Inflammatory macrophage (primary cell): Measurements from ENCODE around the gene ZBTB25.

Source experiments
- DNase-seq, 2 donors: peaks; one replicate each; pipeline ENCODE4 v3.0.0-alpha.2; 2020 to 2022

Gene ZBTB25

DNA sequence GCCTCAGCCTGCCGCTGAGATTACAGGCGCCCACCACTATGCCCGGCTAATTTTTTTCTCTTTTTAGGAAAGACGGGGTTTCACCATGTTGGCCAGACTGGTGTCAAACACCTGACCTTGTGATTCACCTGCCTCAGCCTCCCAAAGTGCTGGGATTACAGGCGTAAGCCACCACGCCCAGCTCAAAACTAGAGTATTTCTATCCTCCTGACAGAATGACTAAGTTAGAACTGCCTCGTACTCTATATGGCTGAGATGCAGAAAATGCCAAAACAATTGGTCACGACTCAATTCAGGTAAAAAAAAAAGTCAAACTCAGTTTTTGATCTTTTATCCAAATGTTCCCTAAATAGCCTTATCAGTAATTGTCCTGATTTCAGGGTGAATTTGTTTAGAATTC, 27.2 kb downstream of the ZBTB25 start:
- DNase-seq, result no peak

DNA sequence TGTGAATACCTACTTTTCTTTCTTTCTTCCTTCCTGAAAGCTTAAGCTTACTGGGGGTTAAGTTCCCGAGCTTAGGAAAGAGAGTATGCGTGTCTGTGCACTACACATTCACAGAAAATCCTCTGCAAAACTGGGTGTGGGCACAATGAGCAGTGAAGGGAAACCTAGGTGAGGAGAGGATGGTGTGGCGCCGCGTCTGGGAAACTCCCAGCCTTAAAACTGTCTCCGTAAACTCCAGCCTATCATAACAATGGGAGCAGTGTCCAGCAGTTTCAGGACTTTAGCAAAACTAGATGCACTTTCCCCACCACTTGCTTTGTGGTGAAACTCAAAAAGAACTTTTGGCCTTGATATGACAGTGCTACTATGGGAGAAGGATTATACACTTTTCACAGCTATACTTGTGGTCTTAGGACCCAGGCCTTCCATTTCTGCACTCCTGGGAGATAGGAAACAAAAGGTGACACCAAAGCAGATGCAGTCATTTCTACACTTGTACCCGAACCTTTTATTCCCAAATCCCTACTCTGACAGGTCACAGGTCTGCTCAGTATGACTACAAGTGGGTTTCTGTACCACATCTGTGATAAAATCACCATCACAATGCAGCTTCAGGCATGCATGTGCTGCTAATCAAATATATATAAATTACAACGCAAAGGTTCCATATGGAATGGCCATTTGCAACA, 27.9 kb downstream of the ZBTB25 start:
- DNase-seq, result no peak

DNA sequence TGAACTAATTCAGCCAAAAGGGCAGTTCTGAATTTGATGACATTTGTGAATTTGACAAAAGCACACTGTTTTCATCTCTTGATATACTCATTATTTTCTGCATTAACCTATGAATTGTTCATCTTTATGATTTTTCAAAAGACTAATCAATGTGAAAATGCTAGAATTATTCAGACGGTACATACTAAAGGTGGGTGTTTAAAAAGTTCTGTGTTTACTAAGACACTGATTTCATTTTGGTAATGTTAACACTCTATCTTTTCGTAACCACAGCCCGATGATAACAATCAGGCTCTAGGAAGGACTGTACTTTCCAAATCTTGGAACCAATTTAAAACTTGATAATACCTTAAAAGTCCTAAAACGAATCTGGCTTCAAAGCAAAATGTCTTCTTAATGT, 28.9 kb downstream of the ZBTB25 start:
- no peak for DNase-seq

DNA sequence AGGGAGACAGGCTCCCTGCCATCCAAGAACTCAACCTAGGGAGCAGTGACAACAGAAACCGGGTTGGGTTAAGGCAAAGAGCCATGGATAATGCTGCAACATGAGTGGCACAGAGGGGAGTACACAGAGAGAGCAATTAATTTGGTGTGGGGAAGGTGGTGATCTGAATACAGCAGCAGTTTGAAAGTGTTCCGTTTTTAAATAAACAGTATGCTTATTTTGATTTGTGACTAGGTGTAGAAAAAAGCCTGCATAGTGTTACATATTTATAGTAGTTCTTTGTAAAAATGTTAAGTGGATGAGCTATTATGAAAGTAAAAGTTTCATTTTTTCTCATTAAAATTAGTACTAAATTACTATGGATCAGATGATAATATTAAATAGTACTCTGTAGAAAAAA, 29.6 kb downstream of the ZBTB25 start:
- DNase-seq, result no peak

DNA sequence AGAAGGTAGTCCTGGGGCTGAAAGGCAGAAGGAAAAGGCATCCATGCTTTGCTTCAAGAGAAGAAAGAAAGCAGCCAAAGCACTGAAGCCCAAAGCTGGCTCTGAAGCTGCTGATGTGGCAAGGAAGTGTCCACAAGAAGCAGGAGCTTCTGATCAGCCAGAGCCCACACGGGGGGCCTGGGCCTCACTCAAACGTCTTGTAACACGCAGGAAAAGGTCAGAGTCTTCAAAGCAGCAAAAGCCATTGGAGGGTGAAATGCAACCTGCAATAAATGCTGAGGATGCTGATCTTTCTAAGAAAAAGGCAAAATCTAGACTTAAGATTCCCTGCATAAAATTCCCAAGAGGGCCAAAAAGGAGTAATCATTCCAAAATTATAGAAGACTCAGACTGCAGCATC, 35.2 kb downstream of the ZBTB25 start:
- no peak for DNase-seq

DNA sequence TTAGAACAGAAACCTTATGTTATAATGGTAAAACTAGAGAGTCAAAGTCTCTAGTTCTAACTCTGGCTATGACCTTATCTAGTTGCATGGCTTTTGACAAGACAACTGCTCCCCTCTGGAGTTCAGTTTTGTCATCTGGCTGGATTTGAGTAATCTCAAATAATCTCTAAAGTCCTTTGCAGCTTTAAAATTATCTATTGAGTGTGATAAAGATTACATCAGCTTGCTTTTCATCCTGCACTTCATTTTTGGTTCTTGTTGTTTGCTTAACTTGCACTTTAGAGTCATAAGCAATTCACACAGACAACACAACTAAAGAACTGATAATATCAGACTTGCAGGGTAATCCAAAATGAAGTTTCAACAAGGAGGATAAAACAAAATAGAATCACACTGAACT, 36.1 kb downstream of the ZBTB25 start:
- no peak for DNase-seq

DNA sequence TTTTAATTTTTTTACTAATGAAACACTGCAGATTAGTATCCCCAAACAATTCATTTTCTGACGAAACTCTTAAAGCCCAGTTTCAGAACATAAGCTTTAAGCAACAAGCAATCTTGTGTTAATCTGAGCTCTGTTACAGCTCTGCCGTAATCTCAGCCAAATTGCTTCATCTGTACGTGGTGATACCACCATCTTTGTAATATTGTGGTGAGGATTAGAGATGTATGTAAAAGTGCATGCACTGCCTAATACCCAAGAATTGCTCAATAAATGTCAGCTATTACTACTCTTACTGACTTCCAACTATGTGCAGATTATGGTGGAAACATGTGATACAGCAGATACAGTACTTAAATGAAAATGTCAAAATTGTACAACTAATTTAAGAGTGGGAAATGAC, 36.5 kb downstream of the ZBTB25 start:
- peak; percentile 70 to 93 for DNase-seq

DNA sequence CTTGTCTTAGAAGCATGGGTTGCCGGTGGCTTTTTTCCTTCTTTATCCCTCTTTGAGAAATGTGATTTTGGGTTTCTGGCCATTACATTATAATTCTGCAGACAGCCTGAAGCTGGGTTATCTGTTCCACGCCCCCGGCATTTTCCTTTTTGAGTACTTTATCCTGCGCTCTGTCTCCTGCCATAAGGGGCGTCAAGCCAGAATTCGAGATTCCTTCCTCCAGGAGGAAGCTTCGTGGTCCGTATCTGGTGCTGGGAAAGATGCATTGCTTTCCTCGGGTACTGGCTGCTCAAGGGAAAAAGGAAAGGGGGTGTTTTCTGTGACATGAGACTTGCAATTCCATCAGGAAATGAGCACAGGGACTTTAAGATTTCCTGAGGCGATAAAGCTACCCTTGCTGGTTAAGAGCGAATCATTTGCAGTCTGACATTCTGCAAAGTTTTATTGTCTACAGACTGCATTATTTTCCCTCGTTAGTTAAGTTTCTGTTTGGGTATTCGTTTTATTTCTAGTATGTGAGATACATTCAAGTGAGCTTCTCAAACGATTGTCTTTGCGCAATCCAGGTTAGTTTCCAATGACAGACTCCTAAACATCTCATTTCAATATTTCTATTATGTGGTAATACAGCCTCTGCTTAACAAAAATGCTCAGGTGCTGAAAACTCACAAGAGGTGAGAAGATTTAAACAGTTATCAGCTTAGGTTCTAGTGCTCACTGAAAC, 37.6 kb downstream of the ZBTB25 start:
- no peak for DNase-seq

DNA sequence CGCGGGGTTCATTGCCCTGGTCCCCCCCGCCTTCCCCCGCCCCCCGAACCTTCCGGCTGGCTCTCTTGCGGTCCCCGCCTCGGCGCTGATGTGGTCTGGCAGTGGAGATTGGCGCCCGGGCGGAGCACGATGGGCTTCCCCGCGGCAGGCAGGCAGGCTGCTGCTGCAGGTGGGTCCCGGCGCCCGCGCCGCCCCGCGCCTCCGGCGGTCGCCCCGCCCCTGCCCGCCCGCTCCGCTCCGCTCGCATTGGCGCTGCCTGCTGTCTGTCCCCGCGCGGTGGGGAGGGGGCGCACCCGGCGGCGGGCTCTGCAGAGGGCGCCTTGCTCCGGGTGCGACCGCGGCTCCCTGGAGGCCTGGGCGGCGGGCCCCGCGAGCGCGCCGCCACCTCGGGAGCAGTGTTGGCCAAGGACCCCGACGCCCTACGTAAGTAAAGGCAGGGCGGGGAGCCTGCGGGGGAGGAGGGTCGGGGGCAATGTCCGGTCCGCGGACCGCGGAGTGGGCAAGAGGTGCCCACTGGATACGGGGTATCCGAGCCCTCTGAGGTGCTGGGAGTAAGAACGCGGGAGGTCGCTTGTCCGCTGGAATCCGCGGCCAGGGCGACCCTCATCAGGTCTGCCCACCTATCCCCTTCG, 38.3 kb downstream of the ZBTB25 start, which contains the start of gene AKAP5:
Gene AKAP5 (plus strand): TSS at position 309 of the 632 bp plus-strand sequence. CDS start 2,896 bp downstream, outside the sequence.
- no peak for DNase-seq

DNA sequence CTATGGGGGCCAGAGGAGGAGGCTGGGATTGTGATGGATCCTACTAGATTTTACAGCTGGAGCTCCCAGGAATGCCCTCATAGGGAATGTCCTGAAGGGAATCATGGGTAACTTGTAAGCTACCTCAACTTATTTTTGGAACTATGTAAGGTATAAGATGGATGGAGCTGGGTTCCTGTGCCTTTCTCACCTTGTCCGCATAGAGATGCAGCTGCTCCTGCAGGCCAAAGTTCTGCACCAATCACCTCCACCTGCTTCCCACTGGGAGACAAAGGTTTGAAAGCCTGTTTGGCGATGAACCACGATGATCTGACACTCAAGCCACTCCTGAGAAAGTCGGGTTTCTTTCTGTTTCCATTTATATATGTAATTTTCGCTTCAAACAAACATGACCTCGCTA, 39.0 kb downstream of the ZBTB25 start:
- no peak for DNase-seq

DNA sequence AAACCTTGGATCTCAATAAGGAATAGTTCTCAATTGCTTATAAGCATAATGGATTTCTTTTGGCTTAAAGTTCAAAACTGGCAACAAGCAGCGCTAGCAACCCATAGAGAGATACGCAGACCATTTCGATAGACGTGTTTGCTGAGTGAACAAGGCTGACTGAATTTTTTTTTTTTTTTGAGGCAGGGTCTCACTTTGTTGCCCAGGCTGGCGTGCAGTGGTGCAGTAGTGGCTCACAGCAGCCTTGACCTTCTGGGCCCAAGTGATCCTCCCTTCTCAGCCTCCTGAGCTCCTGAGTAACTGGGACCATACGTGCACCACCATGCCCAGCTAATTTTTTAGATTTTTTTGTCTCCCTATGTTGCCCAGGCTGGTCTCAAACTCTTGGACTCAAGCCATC, 39.8 kb downstream of the ZBTB25 start:
- DNase-seq, result no peak

DNA sequence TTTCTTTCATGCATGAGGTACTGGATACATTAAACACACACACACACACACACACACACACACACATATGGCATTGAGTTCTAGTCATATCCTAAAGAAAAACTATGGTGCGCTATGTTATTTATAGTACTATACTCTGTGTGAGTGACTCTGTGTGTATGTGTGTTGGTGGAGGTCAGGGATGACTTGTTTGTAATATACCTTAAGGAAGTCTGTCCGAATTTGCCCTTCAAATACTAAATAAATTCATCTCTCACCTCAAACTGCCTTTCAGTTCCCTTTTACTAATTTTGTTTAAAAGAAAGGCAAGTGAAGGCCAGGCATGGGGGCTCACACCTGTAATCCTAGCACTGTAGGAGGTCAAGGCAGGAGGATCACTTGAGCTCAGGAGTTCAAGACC, 40.4 kb downstream of the ZBTB25 start:
- DNase-seq, result no peak

DNA sequence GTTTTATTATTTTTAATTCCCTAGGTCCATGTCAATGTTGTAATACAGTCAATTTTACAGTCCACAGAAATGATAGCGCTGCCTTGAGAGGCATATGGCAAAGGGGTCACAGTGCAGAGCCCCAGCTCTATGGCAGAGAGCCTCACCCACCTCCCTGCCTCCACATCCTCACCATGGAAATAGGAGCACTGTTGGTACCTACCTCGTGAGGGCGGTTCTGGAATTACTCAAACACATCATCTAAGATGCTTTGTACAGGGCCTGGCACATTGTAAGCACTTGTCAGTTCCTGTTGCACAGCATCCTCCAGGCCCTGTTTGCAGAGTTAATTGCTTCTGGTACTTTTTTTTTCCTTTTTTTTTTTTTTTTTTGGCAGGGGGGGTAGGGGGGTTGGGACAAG, 42.4 kb downstream of the ZBTB25 start:
- DNase-seq, result no peak

DNA sequence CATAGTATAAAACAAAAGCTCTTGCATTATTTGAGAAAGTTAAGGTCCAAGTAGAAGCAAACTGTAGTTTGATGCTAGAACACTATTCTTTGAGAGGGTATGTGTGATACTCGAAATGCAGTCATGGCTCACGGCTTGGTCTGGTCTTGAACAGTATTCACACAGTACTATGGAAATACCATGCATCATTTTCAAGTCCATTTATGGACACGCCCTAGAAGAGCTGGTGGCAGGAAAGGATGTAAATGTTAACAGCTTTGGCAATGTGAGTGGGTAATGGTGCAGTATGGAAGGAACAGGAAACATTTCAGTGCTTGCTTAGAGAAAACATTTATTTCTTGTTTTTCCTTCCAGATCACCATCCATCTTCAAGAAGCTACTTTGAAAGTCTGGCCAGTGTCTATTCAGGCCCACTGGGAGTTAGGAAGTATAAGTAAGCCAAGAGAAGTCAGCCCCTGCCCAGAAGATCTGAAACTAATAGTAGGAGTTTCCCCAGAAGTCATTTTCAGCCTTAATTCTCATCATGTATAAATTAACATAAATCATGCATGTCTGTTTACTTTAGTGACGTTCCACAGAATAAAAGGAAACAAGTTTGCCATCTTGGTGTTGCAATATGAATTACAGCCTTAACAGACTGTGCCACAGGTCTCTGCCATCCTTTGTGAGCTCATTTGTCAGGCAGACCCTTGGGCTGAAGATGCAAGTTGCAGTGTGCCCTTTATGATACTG, 44.1 kb downstream of the ZBTB25 start:
- no peak for DNase-seq

DNA sequence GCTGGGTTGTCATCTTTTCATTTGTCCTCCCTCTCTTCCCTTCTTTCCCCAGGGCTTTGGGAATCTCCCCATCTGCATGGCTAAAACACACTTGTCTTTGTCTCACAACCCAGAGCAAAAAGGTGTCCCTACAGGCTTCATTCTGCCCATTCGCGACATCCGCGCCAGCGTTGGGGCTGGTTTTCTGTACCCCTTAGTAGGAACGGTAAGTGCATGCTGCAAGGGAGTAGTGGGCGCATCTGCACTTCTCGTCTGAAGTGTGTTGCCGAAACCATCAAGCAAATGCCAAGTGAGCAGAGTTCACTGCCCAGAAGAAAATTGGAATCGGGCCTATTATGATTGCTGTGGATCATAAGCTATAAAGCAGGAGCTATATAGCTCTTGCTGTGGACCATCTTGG, 49.0 kb downstream of the ZBTB25 start:
- DNase-seq, result no peak

DNA sequence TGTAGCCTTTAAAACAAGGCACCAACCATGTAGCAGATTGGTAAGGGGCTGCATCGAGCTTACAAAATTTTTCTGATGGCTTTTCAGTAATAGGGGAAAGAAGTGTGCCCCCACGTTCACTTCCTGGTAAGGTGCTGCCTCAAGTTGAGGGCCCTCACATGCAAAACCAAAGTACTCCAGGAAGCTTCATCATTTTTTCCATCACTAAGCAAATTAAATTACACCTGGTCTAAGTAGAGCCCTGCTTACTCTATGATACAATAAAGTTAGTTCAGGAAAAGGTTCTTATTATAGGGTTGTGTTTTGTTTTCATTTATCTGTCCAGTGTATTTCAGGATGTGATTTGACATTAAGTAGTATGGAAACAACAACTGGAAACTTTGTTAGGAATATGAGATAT, 53.4 kb downstream of the ZBTB25 start:
- no peak for DNase-seq

DNA sequence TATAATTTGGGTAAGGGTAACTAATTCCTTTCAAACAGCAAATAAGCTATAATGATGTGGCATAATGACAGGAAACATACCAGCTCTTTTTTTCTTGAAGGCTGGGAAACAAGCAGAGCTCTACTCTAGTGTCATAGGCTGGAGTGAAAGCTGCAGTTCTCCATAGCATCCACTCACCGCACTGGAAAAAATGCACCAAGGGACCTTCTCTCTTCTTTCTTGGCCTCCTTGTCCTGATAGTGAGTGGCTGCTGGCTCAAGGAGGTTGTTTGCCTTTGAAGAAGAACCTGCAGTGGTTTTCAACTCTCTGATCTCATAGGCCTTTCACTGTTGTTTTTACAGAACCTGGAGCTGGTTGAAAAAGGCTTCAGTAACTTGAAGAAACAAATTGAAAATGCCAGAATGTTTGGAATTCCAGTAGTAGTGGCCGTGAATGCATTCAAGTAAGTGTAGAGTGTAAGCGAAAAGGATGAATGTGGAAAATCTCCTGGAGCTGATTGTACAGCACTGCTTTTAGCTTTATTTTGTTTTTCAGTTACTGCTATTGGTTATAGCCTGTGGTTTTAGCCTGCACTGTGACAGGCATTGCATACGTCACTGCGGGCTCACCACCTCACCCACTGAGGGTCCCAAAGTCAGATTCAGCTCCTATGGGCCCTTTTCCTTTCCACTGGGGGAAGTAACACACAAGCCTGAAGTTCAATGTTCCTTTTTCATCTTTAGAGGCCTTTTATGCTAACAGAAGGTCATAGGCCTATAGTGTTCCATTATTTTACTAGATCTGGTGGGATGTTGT, 55.6 kb downstream of the ZBTB25 start:
- no peak for DNase-seq

DNA sequence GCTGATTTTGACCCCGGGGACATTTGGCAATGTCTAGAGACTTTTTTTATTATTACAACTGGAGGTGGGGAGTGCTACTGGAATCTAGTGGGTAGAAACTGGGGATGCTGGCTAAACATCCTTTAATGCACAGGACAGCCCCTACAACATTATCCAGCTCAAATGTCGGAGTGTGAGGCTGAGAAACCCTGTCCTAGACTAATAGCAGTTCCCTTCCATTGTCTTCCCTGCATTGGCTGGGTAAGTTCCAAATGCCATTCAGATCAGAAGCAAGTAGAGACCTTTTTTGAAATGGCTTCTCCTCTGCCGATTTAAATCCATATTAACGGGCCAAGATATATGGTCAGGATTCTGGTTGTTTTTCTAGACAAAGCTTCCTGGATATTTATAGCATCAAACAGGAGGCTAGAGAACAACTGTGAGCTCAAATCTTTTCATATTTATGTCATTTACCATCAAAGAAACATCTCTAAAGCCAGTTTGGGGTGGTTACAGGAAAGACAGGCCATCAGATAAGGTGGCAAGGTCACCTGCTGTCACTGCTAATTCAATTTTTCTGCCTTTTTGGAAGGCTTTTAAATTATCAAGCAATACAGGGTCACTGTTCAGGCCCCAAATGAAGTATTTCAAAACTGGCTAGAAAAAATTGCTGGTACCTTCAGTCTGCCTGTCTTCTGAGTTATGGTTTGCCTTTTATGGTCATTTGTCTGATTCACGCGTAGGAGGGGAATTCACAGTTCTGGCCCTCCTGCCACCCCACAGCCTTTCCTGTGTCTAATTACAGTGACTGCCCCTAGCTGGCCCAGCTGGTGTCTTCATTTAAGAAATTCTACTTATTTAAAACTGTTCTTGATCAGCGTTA, 58.4 kb downstream of the ZBTB25 start:
- peak; percentile 14 to 66 for DNase-seq

DNA sequence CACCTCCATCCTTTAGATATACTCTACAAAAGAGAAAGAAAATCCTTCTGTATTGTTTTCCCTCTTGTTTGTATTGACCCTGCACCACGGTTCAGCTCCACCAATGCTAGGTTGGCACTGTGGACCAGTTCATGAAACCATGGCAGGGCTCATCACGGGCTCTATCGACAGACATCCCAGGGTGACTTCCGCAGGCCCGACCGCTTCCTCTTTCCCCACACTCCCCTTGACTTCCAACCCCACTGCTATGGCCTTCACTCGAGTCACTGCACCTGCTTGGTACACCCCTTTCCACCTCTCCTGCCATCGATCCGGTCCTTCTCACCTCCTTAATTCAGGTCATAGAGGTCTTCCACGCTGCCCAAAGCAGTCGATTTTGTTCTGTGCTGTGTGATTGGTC, 59.5 kb downstream of the ZBTB25 start:
- DNase-seq, result no peak

DNA sequence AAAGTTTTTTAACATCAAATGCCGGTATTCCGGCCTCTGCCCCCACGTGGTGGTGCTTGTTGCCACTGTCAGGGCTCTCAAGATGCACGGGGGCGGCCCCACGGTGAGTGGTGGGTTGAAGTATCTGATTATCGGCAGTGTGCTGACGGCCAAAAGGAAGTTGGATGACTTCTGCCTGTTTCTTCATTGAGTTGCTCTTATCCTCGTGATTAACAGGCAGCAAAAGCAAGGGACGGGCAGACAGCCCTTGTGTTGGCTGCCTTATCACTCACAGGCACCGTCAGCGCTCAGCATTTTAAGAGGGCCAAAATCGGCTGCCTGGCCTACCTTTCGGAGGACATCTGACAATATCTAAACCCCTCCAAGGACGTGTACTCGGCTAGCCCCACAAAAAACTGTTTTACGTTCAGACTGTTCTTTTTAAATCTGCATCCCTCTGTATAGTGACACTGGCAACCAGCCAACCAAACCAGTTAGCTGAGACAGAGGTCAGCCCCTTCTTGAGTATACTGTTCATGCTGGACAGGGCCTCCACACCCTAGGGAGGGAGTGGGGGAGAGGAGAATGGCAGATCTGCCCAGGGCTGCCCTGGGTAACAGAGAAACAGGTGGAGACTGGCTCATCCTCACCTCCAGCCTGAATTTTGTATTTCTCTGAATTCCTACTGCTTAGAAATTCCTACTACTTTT, 61.2 kb downstream of the ZBTB25 start:
- DNase-seq, result no peak

DNA sequence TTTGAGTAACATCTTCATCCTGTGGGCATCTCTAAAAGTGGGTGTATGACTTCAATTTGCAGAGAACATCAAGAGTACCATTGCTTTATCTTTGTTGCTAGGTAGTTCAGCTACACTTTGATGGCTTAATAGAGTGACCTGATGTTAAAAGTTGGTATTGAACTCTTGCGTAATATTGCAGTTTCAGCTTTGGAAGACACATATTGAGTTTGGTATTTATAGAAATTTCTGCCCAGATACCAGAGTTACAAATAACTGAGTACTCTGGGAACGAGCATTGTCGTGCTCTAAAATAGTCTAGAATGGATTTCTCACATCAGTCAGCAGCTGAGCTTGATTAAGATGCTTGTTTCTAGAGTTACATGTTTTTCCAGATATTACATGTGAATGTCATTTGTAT, 63.1 kb downstream of the ZBTB25 start:
- no peak for DNase-seq
